HEK293T (cell line): ENCODE measurements around the gene NUP62.

Source experiments
- CTCF ChIA-PET: fragments of 350-600 bp; formaldehyde crosslinking; extraction: SDS; loops from one replicate; lab custom pipeline; 2021; ENCODE audit warnings: antibody characterized with exemption, inconsistent platforms; lab: Yijun Ruan, JAX
- POLR2A ChIA-PET: fragments of 350-600 bp; formaldehyde crosslinking; extraction: SDS; loops from one replicate; lab custom pipeline; 2020; ENCODE audit warnings: antibody characterized with exemption, inconsistent platforms; lab: Yijun Ruan, JAX
- DNase-seq: peaks from one replicate; pipeline ENCODE4 v3.0.0; 2012; ENCODE audit warnings: mixed read lengths; ENCODE audit errors: extremely low spot score
- ARNT ChIP-seq: fragments of 450-650 bp; IDR thresholded peaks from 2 replicates; pipeline ENCODE4 v1.6.1; 2017; ENCODE audit warnings: mild to moderate bottlenecking
- BHLHE40 ChIP-seq: fragments of 450-650 bp; IDR thresholded peaks from 2 replicates; pipeline ENCODE4 v1.6.1; 2016; ENCODE audit warnings: mild to moderate bottlenecking, moderate library complexity, borderline replicate concordance
- CTBP1 ChIP-seq: fragments of 450-650 bp; IDR thresholded peaks from 2 replicates; pipeline ENCODE4 v1.6.1; 2016; ENCODE audit warnings: borderline replicate concordance
- ELF4 ChIP-seq: fragments of 450-650 bp; IDR thresholded peaks from 2 replicates; pipeline ENCODE4 v1.6.1; 2017; ENCODE audit warnings: antibody characterized with exemption
- FOXA1 ChIP-seq: fragments of 450-650 bp; IDR thresholded peaks from 2 replicates; pipeline ENCODE4 v1.6.1; 2016; ENCODE audit warnings: mild to moderate bottlenecking
- FOXK2 ChIP-seq: fragments of 450-650 bp; IDR thresholded peaks from 2 replicates; pipeline ENCODE4 v1.6.1; 2016; ENCODE audit warnings: mild to moderate bottlenecking
- FOXM1 ChIP-seq: fragments of 450-650 bp; IDR thresholded peaks from 2 replicates; pipeline ENCODE4 v1.6.1; 2017; ENCODE audit warnings: mild to moderate bottlenecking, borderline replicate concordance
- HDGF ChIP-seq: fragments of 450-650 bp; IDR thresholded peaks from 2 replicates; pipeline ENCODE4 v1.6.1; 2017; ENCODE audit warnings: antibody characterized with exemption, borderline replicate concordance
- L3MBTL2 ChIP-seq: fragments of 450-650 bp; conservative IDR thresholded peaks from 2 replicates; pipeline ENCODE4 v1.6.1; 2016; ENCODE audit warnings: mild to moderate bottlenecking
- LEF1 ChIP-seq: fragments of 450-650 bp; IDR thresholded peaks from 2 replicates; pipeline ENCODE4 v1.6.1; 2017; ENCODE audit warnings: mild to moderate bottlenecking, borderline replicate concordance
- NFRKB ChIP-seq: fragments of 450-650 bp; IDR thresholded peaks from 2 replicates; pipeline ENCODE4 v1.6.1; 2016; ENCODE audit warnings: mild to moderate bottlenecking, moderate library complexity
- PKNOX1 ChIP-seq: fragments of 450-650 bp; IDR thresholded peaks from 2 replicates; pipeline ENCODE4 v1.6.1; 2016
- SP1 ChIP-seq: fragments of 450-650 bp; IDR thresholded peaks from 2 replicates; pipeline ENCODE4 v1.6.1; 2017
- SUZ12 ChIP-seq: fragments of 450-650 bp; IDR thresholded peaks from 2 replicates; pipeline ENCODE4 v1.6.1; 2016; ENCODE audit warnings: mild to moderate bottlenecking
- TARDBP ChIP-seq: fragments of 450-650 bp; IDR thresholded peaks from 2 replicates; pipeline ENCODE4 v1.6.1; 2016
- ZNF384 ChIP-seq: fragments of 450-650 bp; IDR thresholded peaks from 2 replicates; pipeline ENCODE4 v1.6.1; 2016

NUP62 gene

GRCh38 chr19:49861541-49862378 is 67.5 kb downstream of the NUP62 start:
- DNase-seq: no peak
- CTCF ChIA-PET: no interaction called here
- TF ChIP-seq BHLHE40: no peak
- TF ChIP-seq HDGF: no peak
- no peak for TF ChIP-seq ARNT
- TF ChIP-seq PKNOX1: no peak
- no peak for TF ChIP-seq SP1
- no peak for TF ChIP-seq L3MBTL2
- TF ChIP-seq SUZ12: no peak
- no peak for TF ChIP-seq LEF1
- no peak for TF ChIP-seq CTBP1
- TF ChIP-seq FOXM1: no peak
- no peak for TF ChIP-seq FOXK2
- TF ChIP-seq ELF4: no peak
- TF ChIP-seq TARDBP: no peak
- TF ChIP-seq NFRKB: no peak
- TF ChIP-seq ZNF384: no peak
- POLR2A ChIA-PET: interaction anchor here (1.2 to 1.5 kb wide), 3 partner anchors 8 to 11 kb away, joined by 4 to 7 read pairs (median 6); partner anchors contain the start of gene PTOV1

GRCh38 chr19:49861107-49861506 is 68.2 kb downstream of the NUP62 start:
- ChIA-PET CTCF (no interaction called here), POLR2A (interaction anchor here (1.2 to 1.5 kb wide), 2 partner anchors 8 to 10 kb away, joined by 6 to 7 read pairs; partner anchors contain the start of gene PTOV1)

DNA sequence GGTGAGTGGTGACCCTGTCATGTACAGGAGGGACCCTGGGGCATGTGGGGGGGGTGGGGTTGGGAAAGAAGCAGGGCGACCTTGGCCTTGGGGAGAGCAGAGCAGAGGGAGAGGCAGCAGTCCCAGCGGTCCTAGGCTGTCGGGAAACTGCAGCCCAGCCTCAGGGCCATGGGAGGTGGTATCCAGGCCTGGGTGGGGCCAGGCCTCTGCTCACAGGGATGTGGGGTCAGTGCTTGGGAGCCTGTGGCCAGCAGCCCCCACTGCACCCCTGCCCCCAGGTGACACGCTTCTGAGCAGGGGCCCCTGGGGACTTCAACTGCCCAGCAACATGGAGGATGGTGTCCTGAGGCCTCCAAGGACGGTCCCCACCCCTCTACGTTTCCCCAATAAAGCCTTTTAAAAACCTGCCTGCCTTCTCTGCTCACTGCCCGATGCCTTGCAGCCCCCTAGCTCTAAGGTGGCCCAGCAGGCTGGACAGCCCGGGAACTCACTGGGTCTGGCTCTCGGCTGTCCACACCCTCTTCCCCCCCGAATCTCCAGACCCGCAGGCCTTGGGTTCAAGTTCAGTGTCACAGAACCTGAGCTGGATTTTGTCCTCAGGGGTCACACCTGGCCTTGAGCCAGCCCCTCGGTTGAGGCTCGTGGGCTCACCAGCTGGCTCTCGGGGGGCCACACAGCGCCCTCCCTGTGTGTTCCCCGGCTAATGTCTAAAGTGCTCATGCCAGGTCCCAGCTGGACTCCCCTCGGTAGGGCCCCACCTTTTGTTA is 68.8 kb downstream of the NUP62 start:
- POLR2A ChIA-PET: interaction anchor here (1.2 to 1.5 kb wide), 2 partner anchors 9 to 10 kb away, joined by 6 to 7 read pairs; partner anchors contain the start of gene PTOV1
- CTCF ChIA-PET: no interaction called here
- no peak for DNase-seq
- no peak for TF ChIP-seq BHLHE40
- no peak for TF ChIP-seq CTBP1
- no peak for TF ChIP-seq L3MBTL2
- no peak for TF ChIP-seq ZNF384
- no peak for TF ChIP-seq ARNT
- TF ChIP-seq HDGF: no peak
- TF ChIP-seq PKNOX1: no peak
- no peak for TF ChIP-seq TARDBP
- no peak for TF ChIP-seq LEF1
- no peak for TF ChIP-seq NFRKB
- TF ChIP-seq FOXM1: no peak
- no peak for TF ChIP-seq FOXK2
- no peak for TF ChIP-seq FOXA1
- no peak for TF ChIP-seq ELF4
- TF ChIP-seq SP1: no peak
- TF ChIP-seq SUZ12: no peak

More at GRCh38 chr19:49861107-49861506, 68.2 kb downstream of the NUP62 start:
- peak; percentile 11 for DNase-seq
- TF ChIP-seq ZNF384 (no peak), PKNOX1 (no peak), NFRKB (no peak), ARNT (no peak), L3MBTL2 (no peak), FOXM1 (no peak), HDGF (no peak), SP1 (no peak), LEF1 (no peak)

DNA sequence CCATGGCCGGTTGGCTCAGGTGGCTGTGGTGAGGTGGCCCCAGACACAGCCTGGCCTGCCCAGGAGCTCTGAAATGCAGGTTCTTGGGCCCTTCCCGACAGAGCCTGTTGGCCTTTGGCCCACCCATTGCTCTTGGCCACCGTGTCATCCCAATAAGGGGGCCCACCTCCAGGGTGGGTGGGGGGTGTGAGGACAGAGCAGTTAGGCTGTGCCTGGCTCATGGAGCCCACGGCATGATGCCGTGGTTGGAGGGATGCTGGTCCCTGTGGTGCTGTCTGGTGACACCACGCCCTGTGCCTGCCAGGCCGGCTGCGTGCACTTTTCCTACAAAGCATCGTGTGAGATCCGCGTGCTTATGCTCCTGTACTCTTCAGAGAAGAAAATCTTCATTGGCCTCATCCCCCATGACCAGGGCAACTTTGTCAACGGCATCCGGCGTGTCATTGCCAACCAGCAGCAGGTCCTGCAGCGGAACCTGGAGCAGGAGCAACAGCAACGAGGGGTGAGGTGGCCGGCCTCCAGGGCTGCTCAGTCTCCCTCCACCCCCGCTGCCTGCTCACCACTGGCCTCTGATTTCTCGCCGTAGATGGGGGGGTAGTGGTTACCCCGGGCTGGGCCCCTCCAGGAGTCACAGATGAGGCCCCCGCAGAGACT is 69.5 kb downstream of the NUP62 start:
- no peak for DNase-seq
- POLR2A ChIA-PET: interaction anchor here (1.0 to 1.5 kb wide), 3 partner anchors 9 to 142 kb away, joined by 3 to 7 read pairs (median 3); partner anchors contain the start of gene PTOV1
- CTCF ChIA-PET: no interaction called here
- TF ChIP-seq NFRKB (no peak), BHLHE40 (no peak), ELF4 (no peak), HDGF (no peak)

GRCh38 chr19:49858088-49858985 is 71.0 kb downstream of the NUP62 start:
- ChIA-PET POLR2A (interaction anchor here (0.9 to 1.6 kb wide), 2 partner anchors 11 to 53 kb away, joined by 4 to 10 read pairs; no protein-coding TSS in a partner anchor), CTCF (no interaction called here)
- TF ChIP-seq ELF4: 0 out of 2 replicates have a peak, but pooled peaks have one; percentile 13
- no peak for TF ChIP-seq ZNF384
- DNase-seq: no peak
